ENCODE results near the gene NDUFV3.
"Not testable (repeated sequence)": the region's sequence is repeated elsewhere in the genome, so short reads cannot be mapped to it uniquely, and the experiment has no call there.

DNA sequence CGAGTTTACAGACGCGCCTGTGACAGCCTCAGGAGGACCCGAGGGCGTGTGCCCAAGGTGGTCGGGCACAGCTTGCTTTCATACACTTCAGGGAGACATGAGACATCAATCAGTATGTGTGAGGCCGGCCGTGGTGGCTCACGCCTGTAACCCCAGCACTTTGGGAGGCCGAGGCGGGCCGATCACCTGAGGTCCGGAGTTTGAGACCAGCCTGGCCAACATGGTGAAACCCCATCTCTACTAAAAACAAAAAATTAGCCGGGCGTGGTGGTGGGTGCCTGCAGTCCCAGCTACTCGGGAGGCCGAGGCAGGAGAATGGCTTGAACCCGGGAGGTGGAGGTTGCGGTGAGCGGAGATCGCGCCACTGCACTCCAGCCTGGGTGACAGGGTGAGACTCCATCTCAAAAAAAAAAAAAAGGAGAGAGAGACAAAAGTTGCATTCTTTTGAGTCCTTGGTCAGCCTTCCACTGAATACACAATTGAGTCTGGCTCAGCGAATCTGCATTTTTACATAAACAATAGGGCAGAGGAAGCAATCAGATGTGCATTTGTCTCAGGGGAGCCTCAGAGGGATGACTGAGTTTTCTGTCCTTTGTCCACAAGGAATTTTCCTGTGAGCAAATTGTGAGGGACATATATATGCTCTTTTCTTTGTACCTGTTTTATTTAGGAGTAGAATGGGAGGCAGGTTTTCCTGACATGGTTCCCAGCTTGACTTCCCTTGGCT lies 34.5 kb downstream of the NDUFV3 start:
- TF ChIP-seq CTCF, EP300, POLR2A, POLR2AphosphoS5 (IDR thresholded peaks at IDR 0.05): not testable (repeated sequence)

All from gastroesophageal sphincter (tissue), 3 donors.